SH-SY5Y (cell line): ENCODE measurements around the gene ANAPC15.

ENCODE experiments used
- GATA2 ChIP-seq: IDR thresholded peaks from 2 replicates; pipeline ENCODE4 v1.6.1; 2011; ENCODE audit warnings: mild to moderate bottlenecking, low read depth, low read length
- GATA3 ChIP-seq: IDR thresholded peaks from 2 replicates; pipeline ENCODE4 v1.6.1; 2011; ENCODE audit warnings: low read depth, mild to moderate bottlenecking, low read length, moderate library complexity

DNA sequence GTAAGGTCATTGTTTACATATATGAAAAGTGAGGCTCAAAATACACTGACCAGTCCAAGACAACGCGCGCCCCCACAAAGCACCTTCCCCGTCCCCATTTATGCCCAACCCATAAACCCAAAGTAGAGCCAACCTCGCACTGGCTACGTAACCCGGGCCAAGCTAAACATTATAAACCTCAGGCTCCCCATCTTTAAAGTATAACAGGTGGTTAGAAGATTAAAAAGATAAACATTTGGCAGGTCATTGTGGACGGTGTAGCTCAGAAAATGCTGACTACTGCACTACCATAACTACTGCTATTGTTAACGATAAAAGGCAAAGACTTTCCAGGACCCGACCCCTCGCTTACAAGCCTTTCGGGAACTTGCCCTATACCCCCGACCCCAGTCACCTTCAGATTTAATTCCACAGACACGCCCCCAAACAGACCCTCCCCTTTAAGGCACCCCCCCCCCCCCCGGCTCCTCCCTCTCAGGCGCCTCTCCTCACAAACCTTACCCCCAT is 32.6 kb downstream of the ANAPC15 start:
- TF ChIP-seq GATA2 (no peak; the same call in 1 of the 2 replicates), GATA3 (no peak)
